Keratinocyte (primary cell): ENCODE data around the gene MAP4K3. TPM values are rescaled to one million over a fixed set of nuclear protein-coding genes. Genes with fewer than 3 reads are reported as not detected.

Source experiments
- DNase-seq: peaks from one replicate; pipeline ENCODE4 v3.0.0-alpha.2; 2011; ENCODE audit warnings: low read depth, missing footprints, low spot score
- FAIRE-seq: peaks from 2 replicates; lab custom pipeline; 2011; peaks lifted over from hg19 to GRCh38; lab: Jason Lieb, UNC
- H2AFZ ChIP-seq: 2 replicates; pipeline ENCODE4 v1.6.0; 2012; ENCODE audit warnings: low read length, control low read depth, inconsistent platforms; ENCODE audit not compliant: control insufficient read depth
- H3K27ac ChIP-seq: 2 replicates; pipeline ENCODE4 v1.5.1; 2011; ENCODE audit warnings: low read length; ENCODE audit not compliant: control insufficient read depth, insufficient read depth
- H3K27me3 ChIP-seq: 3 replicates; pipeline ENCODE4 v1.6.0; 2011; ENCODE audit warnings: low read length; ENCODE audit not compliant: control insufficient read depth, insufficient read depth; ENCODE audit errors: extremely low read depth
- H3K36me3 ChIP-seq, 2 experiments: 2 replicates in 1 of 2; 3 replicates in 1 of 2; pipeline ENCODE4 v1.5.1; 2011; ENCODE audit warnings: low read length in 2 of 2, mild to moderate bottlenecking in 1 of 2; ENCODE audit not compliant: control insufficient read depth in 2 of 2, insufficient read depth in 2 of 2; ENCODE audit errors: extremely low read depth in 1 of 2
- H3K4me1 ChIP-seq: 3 replicates; pipeline ENCODE4 v1.5.1; 2011; ENCODE audit warnings: low read length; ENCODE audit not compliant: control insufficient read depth, insufficient read depth; ENCODE audit errors: extremely low read depth
- H3K4me2 ChIP-seq: 3 replicates; pipeline ENCODE4 v1.6.0; 2011; ENCODE audit warnings: low read depth, low read length; ENCODE audit not compliant: control insufficient read depth, insufficient read depth; ENCODE audit errors: extremely low read depth
- H3K4me3 ChIP-seq, 3 experiments: fragments of 200-600 bp in 1 of 3; sonication (generic) in 1 of 3; 2 replicates in 2 of 3; 3 replicates in 1 of 3; pipeline ENCODE4 v1.5.1; 2011 to 2016; ENCODE audit warnings: low read length in 3 of 3, mild to moderate bottlenecking in 3 of 3, control low read depth in 2 of 3, inconsistent platforms in 1 of 3, low read depth in 1 of 3, mixed read lengths in 1 of 3, mixed run types in 1 of 3, moderate library complexity in 1 of 3; ENCODE audit not compliant: control insufficient read depth in 2 of 3, insufficient read depth in 2 of 3; ENCODE audit errors: extremely low read depth in 1 of 3
- H3K79me2 ChIP-seq: 2 replicates; pipeline ENCODE4 v1.6.0; 2012; ENCODE audit warnings: low read length; ENCODE audit not compliant: control insufficient read depth, insufficient read depth
- H3K9ac ChIP-seq: 3 replicates; pipeline ENCODE4 v1.6.0; 2011; ENCODE audit warnings: low read length; ENCODE audit not compliant: control insufficient read depth, insufficient read depth; ENCODE audit errors: extremely low read depth
- H3K9me1 ChIP-seq: 3 replicates; pipeline ENCODE4 v1.6.0; 2011; ENCODE audit warnings: low read length; ENCODE audit not compliant: control insufficient read depth, insufficient read depth; ENCODE audit errors: extremely low read depth
- H3K9me3 ChIP-seq: 2 replicates; pipeline ENCODE4 v1.5.1; 2012; ENCODE audit warnings: low read depth, low read length; ENCODE audit not compliant: control insufficient read depth
- H4K20me1 ChIP-seq: 3 replicates; pipeline ENCODE4 v1.6.0; 2011; ENCODE audit warnings: low read length; ENCODE audit not compliant: control insufficient read depth, insufficient read depth; ENCODE audit errors: extremely low read depth
- EZH2 ChIP-seq: IDR thresholded peaks from one replicate; pipeline ENCODE4 v1.6.1; 2012; ENCODE audit warnings: inconsistent platforms, mild to moderate bottlenecking, low read length, moderate library complexity
- dilution Hi-C: fragments of 300-500 bp; cut with MboI; formaldehyde crosslinking; loops from one replicate; pipeline ENCODE4 v1.7.0; 2020; ENCODE audit warnings: low sequenced_read_pairs; ENCODE audit not compliant: extremely low pct_ligation_motif_present
- polyA plus RNA-seq, 5 experiments: library from polyadenylated mRNA; depleted of rRNA in 3 of 5; stranded (reverse) in 3 of 5; stranded (forward) in 1 of 5; unstranded in 1 of 5; fragments of >200 nt; gene quantifications; 1 replicate in 1 of 5; 2 replicates in 3 of 5; 3 replicates in 1 of 5; pipeline versions ENCODE4 v1.2.1 to v1.2.3, GENCODE V29; 2011 to 2012; ENCODE audit warnings: missing spikeins in 2 of 5, low read depth in 1 of 5, low replicate concordance in 1 of 5
- TF ChIP-seq, protein P1 (sequence below), 3 experiments: IDR thresholded peaks in 1 of 3; conservative IDR thresholded peaks in 1 of 3; optimal IDR thresholded peaks in 1 of 3; 2 replicates in 2 of 3; 3 replicates in 1 of 3; pipeline versions ENCODE3 to v1.5.1; 2011; ENCODE audit warnings: low read length in 3 of 3, mild to moderate bottlenecking in 3 of 3, moderate library complexity in 2 of 3, control low read depth in 1 of 3, inconsistent platforms in 1 of 3; ENCODE audit not compliant: insufficient read depth in 2 of 3; ENCODE audit errors: extremely low read depth in 1 of 3

Gene MAP4K3
- polyA plus RNA-seq, 1 donor (not counting 4 experiments of a cell fraction or from before 2014, with no cell fraction given): 19.4 TPM

DNA sequence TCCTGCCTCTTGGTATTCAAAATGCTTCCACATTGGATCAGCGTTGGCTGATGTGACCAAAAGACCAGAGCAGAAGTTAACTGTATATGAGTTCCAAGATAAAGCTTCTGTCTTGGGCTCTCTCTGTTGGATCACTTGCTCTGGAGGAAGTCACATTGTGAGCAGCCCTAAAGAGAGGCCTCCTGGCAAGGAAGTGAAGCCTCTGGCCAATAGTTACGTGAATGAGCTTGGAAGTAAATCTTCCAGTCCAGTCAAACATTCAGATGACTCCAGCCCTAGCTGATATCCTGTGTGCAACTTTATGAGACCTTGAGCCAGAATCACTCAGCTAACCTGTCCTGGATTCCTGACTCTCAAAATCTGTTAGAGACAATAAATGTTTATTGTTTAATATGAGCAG lies 125.6 kb downstream of the MAP4K3 start:
- dilution Hi-C loops: no loop called here
- no peak for FAIRE-seq
- no peak overlapping the region for H2AFZ ChIP-seq

DNA sequence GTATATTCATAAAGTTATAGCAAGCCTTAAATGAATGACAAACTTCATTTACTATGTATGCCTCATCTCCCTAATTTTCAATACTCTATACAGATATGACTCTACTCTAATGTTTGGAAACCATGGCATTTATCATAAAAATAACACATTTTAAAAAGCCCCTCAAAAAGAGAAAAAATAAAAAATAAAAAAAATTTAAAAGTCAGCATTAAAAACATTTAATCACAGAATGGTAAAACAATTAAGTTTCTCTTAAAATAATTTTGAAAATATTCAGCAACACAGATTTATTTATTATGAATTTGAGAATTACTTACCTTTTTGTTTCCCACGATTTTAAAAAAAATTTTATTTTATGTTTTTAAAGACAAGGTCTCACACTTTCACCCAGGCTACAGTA lies 128.3 kb downstream of the MAP4K3 start:
- no peak overlapping the region for H3K4me2 ChIP-seq
- H2AFZ ChIP-seq: no peak overlapping the region
- H3K27ac ChIP-seq: no peak overlapping the region
- no peaks in the 10 kb centered on the region for H3K4me1 ChIP-seq
- H3K4me3 ChIP-seq: no peak overlapping the region
- dilution Hi-C loops: no loop called here
- H3K79me2 ChIP-seq: no peaks in the 10 kb centered on the region
- no peaks in the 10 kb centered on the region for H3K36me3 ChIP-seq
- no peaks in the 10 kb centered on the region for H3K9me3 ChIP-seq
- H4K20me1 ChIP-seq: no peaks in the 10 kb centered on the region
- TF ChIP-seq, protein P1, sequence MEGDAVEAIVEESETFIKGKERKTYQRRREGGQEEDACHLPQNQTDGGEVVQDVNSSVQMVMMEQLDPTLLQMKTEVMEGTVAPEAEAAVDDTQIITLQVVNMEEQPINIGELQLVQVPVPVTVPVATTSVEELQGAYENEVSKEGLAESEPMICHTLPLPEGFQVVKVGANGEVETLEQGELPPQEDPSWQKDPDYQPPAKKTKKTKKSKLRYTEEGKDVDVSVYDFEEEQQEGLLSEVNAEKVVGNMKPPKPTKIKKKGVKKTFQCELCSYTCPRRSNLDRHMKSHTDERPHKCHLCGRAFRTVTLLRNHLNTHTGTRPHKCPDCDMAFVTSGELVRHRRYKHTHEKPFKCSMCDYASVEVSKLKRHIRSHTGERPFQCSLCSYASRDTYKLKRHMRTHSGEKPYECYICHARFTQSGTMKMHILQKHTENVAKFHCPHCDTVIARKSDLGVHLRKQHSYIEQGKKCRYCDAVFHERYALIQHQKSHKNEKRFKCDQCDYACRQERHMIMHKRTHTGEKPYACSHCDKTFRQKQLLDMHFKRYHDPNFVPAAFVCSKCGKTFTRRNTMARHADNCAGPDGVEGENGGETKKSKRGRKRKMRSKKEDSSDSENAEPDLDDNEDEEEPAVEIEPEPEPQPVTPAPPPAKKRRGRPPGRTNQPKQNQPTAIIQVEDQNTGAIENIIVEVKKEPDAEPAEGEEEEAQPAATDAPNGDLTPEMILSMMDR (optimal IDR thresholded peaks at IDR 0.05 in 1 of 3, IDR thresholded peaks at IDR 0.05 in 1 of 3, conservative IDR thresholded peaks at IDR 0.05 in 1 of 3; ENCODE audit: extremely low read depth in 1 of 3, insufficient read depth in 2 of 3, low read length in 3 of 3): no peak
- no peak for TF ChIP-seq EZH2
- no peak overlapping the region for H3K9ac ChIP-seq
- no peaks in the 10 kb centered on the region for H3K9me1 ChIP-seq
- FAIRE-seq: no peak
- DNase-seq: no peak
- H3K27me3 ChIP-seq: no peaks in the 10 kb centered on the region

More for the DNA sequence above, 125.6 kb downstream of the MAP4K3 start:
- H3K4me2 ChIP-seq: no peak overlapping the region
- no peaks in the 10 kb centered on the region for H3K79me2 ChIP-seq
- TF ChIP-seq, protein P1 (optimal IDR thresholded peaks at IDR 0.05 in 1 of 3, IDR thresholded peaks at IDR 0.05 in 1 of 3, conservative IDR thresholded peaks at IDR 0.05 in 1 of 3; ENCODE audit: extremely low read depth in 1 of 3, insufficient read depth in 2 of 3, low read length in 3 of 3): no peak
- TF ChIP-seq EZH2: no peak
- H3K27me3 ChIP-seq: no peaks in the 10 kb centered on the region
- peaks cover 0 to 1% of the 10 kb centered on the region in 2 experiments for H3K36me3 ChIP-seq
- no peaks in the 10 kb centered on the region for H3K9me3 ChIP-seq
- H3K9ac ChIP-seq: no peak overlapping the region
- no peak for DNase-seq
- no peaks in the 10 kb centered on the region for H4K20me1 ChIP-seq
- H3K9me1 ChIP-seq: no peaks in the 10 kb centered on the region
- H3K27ac ChIP-seq: no peak overlapping the region
- no peaks in the 10 kb centered on the region for H3K4me1 ChIP-seq
- H3K4me3 ChIP-seq: no peak overlapping the region
